GM12878 (cell line): ENCODE measurements around the gene IFNGR2.

Source experiments
- NFYA ChIP-seq: IDR thresholded peaks from 2 replicates; pipeline ENCODE4 v1.6.1; 2011; ENCODE audit warnings: low read depth, mild to moderate bottlenecking, low read length, improper control_type of control experiment, borderline replicate concordance
- POLR2A ChIP-seq: IDR thresholded peaks from 2 replicates; pipeline ENCODE4 v1.6.1; 2011; ENCODE audit warnings: low read depth, mild to moderate bottlenecking, low read length
- SMC3 ChIP-seq: IDR thresholded peaks from 2 replicates; pipeline ENCODE4 v1.6.1; 2011; ENCODE audit warnings: low read length, improper control_type of control experiment, borderline replicate concordance

- TF ChIP-seq POLR2A (no peak), SMC3 (no peak), NFYA (no peak)
These were observed 29.1 kb upstream of the IFNGR2 start for GRCh38 chr21:33374080-33374449.
